Cerebellar cortex (tissue), 1 donor: ENCODE results near the gene LEFTY2.
"Not testable (repeated sequence)": the region's sequence is repeated elsewhere in the genome, so short reads cannot be mapped to it uniquely, and the experiment has no call there.

Experiments used
- DNase-seq: peaks from one replicate; pipeline ENCODE4 v3.0.0-alpha.2; 2015; ENCODE audit warnings: low spot score

The LEFTY2 gene

DNA sequence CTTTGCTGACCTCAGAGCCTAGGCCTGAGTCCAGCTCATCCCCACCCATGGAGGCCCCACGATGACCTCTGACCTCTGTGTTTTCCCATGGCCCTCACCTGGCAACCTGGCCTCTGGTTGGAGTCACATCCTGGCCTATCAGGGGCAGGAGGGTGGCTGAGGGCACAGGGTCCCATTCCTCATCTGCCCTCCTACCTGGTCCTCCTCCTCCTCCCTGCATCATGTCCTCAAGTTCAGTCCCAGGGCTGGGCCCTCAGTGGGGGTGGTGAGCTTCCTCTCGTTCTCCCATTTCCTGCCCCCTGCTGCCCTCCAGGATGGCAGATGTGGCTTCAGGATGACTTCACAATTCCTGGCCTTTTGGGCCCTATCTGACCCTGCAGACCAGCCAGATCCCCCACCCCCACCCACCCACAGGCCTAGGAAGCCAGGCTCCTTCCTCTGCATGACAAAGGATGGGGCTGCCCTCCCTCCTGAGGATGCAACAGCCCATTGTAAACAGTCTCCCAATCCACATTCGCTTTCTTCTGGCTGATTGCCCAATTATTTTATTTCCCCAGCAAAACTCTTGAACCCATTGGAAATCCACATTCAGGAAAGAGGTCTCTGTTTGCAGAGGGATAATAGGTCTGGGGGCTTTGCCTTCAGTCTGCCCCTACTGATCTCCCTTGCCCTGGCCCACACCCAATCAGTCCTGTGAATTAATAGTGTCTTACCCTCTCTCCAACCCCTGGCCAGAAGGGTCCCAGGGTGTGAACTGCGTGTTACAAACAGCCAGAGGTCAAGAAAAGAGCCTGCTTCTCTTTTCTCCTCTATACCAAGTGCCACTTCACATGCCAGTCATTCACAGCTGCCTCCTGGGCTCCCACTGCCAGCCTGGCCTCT, 41.7 kb downstream of the LEFTY2 start:
- no peak for DNase-seq

DNA sequence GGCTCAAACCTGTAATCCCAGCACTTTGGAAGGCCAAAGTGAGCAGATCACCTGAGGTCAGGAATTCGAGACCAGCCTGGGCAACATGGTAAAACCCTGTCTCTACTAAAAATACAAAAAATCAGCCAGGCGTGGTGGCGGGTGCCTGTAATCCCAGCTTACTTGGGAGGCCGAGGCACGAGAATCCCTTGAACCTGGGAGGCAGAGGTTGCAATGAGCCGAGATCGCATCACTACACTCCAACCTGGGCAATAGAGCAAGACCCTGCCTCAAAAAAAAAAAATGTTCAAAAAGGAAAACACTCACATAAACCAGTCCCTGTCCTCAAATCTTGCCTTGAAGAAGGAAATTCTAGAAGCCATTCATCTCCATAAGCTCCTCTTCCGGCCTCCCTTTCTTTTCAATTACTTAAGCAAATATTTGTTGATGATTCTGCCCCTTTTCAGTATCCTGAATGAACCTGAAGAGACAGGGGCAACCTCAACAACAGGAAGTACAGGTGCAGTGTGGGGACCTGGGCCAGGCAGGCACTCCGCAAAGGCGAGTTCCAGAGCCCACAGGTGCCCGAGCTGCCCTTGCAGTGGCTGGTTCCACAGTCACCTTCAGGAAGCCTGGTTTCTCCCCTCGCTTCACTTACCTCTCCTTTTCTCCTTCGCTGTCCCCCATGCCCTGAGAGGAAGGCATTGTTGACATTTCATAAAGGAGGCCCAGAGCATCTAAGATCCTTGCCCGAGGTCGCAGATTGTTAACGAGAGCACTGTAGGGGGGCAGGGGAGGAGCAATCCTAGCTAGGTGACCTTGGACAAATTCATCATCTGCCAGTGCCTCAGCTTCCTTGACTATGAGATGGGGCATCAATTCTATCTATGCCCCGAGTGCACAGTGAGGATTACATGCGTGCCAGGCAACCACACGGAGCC, 43.2 kb downstream of the LEFTY2 start:
- DNase-seq = no peak

DNA sequence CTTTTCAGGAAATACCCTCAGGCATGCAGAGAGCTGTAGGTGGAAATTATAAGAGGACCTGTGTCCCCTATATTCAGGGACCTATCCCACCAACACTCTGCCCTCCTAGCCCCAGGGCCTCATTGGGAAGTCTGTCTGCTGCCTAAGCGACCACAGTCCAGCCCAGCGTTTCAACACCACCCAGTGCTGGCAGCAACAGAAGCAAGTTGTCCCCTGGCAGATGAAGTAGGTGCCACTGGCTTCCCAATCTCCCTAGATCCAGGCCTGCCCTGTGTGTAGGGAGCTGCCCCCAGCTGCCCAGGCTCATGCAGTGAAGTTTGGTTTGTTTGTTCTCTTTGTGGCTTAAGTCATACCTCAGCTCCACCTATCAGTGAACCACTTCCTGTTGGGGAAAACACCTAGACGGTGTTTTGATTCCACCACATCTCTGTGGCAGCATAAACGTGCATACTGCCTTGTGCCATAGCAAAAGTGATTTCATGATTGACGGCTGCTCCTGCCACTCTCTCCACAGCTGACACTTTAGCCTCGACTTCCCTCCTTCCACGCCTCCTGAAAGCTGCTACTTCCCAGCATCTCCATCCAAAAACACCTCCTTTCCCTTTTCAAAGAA, 44.0 kb downstream of the LEFTY2 start:
- no peak for DNase-seq

DNA sequence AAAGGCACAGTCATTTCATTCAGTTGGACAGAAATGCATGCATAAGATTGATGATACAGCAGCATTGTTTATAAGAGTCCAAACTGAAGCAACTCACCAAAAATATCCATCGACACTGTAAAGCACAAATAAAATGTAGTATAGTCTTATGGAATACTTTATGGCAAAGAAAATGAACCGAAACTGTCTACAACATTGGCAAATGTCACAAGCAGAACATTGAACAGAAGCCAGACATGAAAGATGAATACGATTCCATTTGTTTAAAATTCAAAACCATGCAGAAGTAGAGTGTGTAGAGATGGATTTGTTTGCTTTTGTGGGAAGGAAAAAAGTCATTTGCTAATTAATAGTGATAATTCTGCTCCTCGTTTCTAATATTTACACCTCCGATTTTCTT, 44.5 kb downstream of the LEFTY2 start:
- DNase-seq = no peak

DNA sequence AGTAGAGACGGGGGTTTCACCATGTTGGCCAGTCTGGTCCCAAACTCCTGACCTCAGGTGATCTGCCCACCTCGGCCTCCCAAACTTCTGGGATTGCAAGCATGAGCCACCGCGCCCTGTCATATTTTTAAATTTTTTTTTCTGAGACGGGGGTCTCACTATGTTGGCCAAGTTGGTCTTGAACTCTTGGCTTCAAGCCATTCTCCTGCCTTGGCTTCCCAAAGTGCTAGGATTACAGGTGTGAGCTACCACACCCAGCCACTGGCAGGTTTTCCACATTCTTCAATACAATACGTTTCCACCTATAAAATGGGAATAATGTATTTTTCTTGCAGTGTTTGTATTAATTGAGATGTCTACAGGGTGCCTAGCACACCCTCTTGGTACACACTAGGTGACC, 48.7 kb downstream of the LEFTY2 start:
- DNase-seq = no peak

DNA sequence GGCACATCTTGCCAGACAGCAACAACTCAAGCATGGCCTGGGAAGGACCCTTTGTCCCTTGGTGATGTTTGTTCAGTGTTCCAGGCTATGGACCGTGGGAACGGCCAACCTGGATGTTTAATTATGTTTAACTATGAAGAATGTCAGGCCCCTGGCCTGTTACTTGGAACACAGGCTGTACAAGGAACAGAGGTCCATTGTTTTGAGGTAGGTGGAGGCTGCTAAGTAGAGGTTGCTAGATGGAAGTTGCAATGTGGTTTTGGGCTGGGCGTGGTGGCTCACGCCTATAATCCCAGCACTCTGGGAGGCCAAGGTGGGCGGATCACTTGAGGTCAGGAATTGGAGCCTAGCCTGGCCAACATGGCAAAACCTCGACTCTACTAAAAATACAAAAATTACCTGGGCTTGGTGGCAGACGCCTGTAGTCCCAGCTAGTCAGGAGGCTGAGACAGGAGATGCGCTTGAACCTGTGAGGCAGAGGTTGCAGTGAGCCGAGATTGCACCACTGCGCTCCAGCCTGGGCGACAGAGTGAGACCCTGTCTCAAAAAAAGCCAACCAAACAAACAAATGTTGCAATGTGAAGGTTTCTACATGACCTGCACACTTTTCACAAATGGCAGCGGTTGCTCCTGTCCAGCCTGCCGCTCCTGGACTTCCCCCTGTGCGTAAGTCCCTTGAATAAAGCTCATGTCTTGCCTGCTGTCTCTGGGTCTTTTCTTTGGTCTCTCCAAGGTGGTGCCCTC, 49.6 kb downstream of the LEFTY2 start:
- DNase-seq = no peak

DNA sequence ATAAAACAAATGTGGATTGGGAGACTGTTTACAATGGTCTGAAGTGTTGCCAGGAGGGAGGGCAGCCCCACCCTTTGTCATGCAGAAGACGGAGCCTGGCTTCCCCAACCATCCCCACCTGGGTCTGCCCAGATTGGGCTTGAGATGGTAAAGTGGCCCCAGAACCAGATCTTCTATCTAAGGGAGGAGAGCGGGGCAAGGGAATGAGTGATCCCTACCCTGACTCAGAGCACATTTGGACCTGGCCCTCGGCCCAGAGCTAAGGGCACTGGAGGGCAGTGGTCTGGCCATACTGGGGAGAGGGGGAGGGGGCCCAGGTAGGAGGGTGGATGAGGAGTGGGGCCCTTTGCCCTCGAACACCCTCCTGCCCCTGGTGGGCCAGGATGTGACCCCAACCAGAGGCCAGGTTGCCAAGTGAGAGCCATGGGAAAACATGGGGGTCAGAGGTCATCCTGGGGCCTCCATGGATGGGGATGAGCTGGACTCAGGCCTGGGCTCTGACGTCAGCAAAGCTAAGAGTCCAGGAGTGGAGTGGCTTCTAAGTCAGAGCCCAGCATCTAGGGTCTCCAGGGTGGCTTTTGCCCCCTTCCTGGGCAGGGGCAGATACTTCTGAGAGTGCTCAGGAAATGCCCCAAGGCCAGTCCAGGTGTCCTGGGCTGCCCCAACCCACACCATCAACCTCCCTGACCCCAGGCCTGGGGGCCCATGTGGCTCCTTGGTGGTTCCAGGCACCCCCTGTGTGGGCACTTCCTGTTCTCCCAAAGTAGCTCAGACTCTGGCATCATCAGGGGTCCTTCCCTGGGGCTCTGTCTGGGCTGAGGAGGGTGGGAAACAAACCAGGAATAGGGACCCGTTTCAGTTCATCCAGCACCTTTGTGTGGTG, 50.4 kb downstream of the LEFTY2 start:
- no peak for DNase-seq

DNA sequence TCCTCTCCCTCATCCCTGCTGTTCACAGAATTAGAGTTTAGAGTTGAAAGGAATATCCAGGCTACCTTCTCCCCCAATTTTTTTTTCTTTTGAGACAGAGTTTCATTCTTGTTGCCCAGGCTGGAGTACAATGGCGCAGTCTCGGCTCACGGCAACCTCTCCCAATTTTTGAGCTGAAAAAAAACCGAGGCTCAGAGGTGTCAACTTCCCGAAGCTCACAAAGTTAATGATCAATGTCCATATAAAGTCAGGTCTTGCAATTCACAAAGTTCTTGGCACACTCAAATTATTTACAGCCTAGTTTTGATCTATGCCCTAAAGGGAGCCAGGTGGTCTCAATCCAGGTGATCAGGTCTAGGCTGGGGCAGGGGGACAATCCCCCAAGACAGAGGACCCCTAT, 51.3 kb downstream of the LEFTY2 start:
- no peak for DNase-seq

DNA sequence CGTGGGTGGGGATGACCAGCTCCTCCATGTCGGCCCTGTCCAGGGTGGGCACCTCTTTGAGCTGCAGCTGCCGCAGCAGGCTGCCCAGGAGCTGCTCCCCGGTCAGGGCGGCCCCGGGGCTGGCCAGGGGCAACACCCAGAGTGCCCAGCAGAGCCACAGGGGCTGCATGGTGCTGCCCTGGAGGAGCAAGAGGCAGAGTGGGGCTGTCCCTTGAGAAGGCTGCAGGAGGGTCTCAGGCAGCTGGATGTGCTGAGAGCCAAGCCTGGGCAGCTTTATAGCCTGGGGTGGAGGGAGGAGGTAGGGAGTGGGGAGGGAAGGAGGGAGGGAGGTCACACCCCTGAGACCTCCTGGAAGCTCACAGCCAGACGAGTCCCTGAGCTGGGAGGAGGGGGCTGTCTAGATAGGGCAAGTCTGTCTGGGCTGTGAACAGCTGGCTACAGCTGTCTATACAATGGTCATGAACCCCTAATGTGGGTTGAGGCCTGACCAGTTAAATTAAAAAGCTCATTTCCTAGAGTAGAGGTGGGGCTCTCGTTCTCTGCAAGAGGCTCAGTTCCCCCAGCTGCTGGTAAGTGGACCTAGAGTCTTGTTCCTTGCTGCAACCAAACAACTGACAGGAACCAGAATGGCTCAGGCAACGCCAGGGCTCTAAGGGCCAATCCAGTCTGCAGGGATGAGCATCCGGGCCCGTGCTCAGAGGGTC, 52.0 kb downstream of the LEFTY2 start, which contains the start of gene LEFTY1:
Gene LEFTY1 (minus strand): TSS at position 249 of the 704 bp plus-strand sequence. CDS start 80 bp downstream, at position 169.
- no peak for DNase-seq

DNA sequence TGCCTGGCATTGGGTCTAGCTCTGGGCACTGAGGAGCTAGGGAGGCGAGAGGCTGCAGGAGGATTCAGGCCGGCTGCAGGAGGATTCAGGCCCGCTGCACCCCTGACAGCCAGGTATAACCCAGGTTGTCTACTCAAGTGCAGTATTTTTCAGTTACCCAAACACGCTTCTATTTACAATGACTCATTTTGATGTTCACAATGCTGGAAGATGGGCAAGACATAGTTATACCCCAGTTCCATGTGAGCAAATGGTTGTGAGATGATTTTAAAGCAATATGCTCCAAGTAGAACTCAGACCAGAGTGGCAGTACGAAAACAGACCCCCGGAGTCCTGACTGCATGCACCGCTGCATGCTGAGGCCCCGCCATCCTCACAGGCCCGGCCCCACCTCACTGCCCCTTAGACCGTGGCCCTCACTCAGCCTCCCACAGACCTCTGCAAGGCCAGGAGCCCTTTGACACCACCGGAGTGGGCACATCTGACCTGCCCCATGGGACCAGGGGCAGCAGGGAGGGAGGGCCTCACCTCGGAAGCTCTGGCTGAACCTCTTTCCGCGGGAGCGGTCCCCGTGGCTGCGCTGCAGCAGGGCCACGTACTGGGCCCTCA, 52.6 kb downstream of the LEFTY2 start:
- no peak for DNase-seq

DNA sequence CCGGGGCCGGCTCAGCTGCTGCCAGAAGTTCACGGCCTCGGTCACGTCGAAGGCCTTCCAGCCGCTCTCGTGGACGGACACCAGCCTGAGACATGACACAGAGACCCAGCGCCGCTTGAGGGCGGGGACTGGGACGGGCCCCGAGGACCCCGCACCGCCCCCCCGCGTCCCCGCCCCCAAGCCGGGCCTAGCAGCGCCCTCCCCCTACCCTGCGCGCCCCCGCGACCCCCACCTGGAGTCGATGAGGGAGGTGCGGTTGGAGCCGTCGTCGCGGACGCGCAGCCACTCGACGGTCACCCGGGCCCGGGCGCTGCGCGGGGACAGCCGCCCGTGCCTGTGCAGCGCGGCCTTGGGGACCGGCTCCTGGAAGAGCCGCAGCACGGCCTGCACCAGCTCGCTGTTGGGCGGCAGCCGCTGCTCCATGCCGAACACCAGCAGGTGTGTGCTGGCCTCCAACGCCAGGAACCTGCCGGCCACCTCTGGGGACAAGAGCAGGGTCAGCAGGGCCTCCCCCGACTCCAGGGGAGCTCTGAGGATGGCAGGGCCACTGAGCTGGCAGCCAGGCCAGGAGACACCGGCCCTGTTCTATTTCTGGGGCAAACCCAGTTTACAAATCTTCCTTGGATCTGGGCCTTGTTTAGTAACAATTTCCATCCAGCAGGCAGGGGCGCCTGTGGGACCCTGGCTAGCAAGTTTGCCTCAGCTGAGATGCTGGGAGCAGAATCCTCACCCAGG, 53.3 kb downstream of the LEFTY2 start:
- not testable (repeated sequence) for DNase-seq

DNA sequence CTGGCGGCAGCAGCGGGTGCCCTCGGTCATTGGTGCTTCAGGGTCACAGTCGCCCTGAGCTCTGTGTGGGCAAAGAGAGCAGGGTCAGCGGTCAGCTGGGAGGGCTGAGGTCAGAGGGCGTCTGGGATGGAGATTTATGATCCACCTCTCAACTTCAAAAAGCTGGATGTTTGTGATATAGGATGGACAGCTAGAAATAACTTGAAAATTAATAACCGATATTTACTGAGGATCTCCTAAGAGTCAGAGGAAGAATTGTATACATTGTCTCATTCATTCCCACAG, 54.0 kb downstream of the LEFTY2 start:
- no peak for DNase-seq
